Activated CD4-positive, CD25-positive, alpha-beta regulatory T cell treated with anti-CD3 and anti-CD28 coated beads, Interleukin-2, amount 50 U/mL, for 72 hours (primary cell): ENCODE results near the gene BIRC3.
A peak's percentile ranks its signal among the peaks of the same experiment; 100 is the strongest.
"Not testable (repeated sequence)": the region's sequence is repeated elsewhere in the genome, so short reads cannot be mapped to it uniquely, and the experiment has no call there.

Experiments
- DNase-seq: peaks from one replicate; pipeline ENCODE4 v3.0.0; 2021

Gene BIRC3

DNA sequence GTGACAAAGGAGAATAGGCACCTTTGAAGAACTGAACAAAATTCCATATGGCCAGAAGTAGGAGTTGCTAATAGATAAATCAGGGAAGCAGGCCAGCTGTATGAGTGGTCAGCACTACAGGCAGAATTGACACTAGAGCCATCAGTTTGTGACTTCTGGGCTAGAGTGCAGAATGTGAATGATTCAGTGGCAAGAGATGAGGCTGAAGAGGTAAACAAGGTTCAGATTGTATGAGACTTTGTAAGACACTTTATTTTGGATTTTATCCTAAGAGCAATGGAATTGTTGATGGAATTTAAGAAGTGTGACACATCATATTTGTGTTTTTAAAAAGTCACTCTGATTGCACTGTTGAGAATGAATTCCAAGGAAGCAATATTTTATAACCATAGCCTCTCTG lies 12.9 kb downstream of the BIRC3 start:
- DNase-seq = no peak

GRCh38 chr11:102331341-102331740 lies 14.1 kb downstream of the BIRC3 start:
- DNase-seq = no peak

DNA sequence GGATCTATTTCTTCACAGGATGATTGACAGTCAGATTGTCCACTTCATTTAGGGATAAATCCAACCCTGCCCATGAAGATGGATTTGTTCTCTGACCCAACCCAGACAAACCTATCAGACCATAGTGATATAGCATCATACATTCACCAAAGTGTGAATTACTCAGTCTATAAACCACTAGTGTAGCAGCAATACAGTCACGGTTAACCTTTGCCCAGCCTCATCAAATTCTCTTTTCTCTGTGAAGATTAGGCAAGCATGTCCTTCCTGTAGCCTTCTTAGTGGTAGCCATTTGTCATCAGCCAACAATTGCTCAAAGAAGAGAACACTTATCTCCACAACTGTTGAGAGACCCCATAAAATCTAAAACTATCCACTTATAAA lies 15.3 kb downstream of the BIRC3 start:
- DNase-seq = no peak

DNA sequence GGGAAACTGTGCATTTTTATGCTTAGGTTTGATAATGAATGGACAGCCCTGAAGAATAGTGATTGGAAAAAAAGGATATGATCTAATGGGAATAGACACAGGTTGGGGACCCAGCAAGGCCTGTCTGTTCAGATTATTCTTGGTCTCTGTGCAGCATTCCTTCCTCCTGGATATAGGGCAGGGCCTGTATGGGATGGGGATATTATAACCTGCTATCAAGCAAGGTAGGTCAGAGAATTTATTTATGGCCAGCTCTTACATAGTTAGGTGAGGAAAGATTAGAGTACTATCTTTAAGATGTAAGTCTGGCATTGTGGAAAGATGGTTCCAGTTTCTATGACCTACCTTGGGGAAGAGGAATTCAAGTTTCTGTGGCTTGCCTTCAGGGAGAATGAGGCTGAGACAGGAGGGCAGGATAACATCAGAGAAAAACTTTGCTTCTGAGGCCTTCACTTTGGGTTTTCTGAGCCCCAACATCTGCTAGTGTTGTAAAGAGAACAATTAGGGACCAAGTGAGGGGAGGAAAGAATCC lies 21.3 kb downstream of the BIRC3 start:
- no peak for DNase-seq

GRCh38 chr11:102341311-102341710 lies 24.0 kb downstream of the BIRC3 start:
- not testable (repeated sequence) for DNase-seq

DNA sequence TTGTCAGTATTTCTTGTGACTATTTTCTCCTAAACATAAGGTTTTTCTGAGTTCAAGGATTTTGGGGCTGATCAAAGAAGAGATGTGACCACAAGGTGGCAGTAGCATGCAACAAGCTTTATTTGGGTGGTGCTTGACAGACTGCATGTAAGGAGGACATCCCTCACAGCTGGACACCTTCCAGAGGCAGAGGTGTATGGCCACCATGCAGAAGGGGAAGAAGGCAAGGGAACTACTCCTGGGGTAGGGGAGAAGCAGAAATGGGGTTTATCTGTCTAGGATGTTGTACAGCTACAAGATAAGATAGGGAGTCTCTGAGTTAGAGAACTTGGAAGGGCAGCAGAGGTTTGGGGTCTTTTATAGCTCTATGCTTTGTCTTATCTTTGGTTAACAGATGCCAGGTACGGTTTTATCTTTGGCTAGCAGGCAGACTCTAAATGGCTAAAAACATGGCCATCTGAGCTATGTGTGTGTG lies 24.6 kb downstream of the BIRC3 start:
- peak; percentile 64 for DNase-seq

- DNase-seq = no peak
Measured at GRCh38 chr11:102343809-102344208, 26.5 kb downstream of the BIRC3 start.

GRCh38 chr11:102345904-102346303 lies 28.6 kb downstream of the BIRC3 start:
- no peak for DNase-seq

DNA sequence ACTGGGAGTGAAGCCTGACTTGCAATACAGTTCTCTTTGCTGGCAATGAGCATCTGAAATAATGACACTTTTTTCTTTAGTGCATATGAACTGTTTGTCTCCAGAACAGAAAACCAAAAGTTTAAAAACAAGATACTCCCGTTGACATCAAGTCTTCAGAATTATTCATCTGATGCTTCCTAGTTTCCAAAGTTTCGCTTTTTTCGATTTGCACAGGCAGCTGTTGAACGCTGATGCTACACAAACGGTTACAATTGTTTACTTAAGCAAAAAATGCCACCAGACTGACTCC lies 29.1 kb downstream of the BIRC3 start:
- no peak for DNase-seq

DNA sequence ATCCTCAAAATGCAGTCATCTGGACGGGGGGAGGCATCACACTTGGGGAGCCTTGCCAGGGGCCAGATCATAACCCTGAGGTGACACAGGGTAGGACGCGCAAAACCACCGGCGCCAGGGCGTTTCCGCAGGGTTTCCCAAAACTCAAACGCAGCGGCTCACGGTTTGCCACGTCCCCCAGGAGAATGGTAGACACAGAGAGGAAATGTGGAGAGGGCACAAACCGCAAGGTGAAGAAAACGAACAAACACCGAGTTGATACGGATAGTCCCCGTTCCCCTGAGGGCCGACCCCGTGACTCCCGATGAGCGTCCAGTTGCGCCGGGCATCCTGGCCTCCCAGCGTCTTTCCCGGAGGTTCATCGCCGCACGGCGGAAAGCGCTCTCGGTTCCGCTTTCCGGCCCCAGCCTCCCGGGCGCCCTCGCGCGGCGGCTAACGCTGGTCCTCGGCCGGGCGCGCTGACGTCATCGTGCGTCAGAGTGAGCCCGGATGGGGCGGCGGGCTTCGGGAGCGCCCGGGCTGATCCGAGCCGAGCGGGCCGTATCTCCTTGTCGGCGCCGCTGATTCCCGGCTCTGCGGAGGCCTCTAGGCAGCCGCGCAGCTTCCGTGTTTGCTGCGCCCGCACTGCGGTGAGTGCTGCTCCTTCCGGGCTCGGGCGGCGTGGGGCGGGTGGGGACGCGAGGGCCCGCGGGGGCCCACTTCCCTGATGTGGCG lies 29.6 kb downstream of the BIRC3 start, which contains the start of gene BIRC2:
Gene BIRC2 (plus strand): TSS at position 467 of the 714 bp plus-strand sequence. CDS start 2,641 bp downstream, outside the sequence.
- peak; percentile 97 for DNase-seq

- DNase-seq = no peak
Measured at GRCh38 chr11:102347462-102348370, 30.4 kb downstream of the BIRC3 start.

DNA sequence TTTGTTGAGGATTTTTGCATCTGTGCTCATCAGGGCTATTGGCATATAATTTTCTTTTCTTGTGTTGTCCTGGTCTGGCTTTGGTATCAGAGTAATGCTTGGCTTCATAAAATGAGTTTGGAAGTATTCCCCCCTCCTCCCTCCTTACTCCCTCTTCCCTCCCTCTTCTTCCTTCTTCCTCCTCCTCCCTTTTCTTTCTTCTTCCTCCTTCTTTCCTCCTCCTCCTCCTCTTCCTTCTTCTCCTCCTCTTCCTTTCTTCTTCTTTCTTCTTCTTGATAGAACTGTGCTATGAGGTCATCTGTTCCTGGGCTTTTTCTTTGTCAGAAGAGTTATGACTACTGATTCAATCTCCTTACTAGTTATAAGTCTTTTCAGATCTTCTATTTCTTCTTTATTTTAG lies 39.8 kb downstream of the BIRC3 start:
- no peak for DNase-seq

DNA sequence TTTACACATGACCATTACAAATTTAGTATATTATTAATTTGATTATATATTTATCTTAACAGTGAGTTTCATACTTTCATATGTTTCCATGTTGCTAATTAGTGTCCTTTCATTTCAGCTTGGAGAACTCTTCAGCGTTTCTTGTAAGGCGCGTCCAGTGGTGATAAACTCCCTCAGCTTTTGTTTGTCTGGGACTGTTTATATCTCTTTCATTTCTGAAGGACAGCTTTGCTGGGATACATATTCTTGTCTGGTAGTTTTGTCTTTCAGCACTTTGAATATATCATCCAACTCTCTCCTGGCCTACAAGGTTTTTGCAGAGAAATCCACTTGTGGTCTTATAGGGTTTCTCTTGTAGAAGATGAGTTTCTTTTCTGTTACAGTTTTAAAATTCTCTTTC lies 42.1 kb downstream of the BIRC3 start:
- DNase-seq = no peak

DNA sequence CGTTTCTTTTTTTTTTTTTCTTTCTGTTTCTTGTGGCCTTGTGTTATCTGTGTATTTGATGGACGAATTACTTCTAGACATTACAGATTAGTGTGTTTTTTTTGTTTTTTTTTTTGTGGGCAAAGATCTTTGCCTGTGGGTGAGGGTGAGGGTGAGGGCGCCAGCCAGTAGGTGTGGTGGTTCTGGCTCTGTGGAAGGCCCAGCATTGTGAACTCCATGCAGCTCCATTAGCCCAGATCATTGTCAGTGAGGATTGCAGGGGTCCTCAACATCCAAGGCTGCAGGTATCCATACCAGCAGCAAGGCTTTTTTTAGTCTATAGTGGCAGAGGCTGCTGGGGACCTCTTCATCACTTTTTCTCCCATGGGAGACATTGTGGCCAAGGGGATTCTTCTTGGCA lies 43.4 kb downstream of the BIRC3 start:
- DNase-seq = no peak

DNA sequence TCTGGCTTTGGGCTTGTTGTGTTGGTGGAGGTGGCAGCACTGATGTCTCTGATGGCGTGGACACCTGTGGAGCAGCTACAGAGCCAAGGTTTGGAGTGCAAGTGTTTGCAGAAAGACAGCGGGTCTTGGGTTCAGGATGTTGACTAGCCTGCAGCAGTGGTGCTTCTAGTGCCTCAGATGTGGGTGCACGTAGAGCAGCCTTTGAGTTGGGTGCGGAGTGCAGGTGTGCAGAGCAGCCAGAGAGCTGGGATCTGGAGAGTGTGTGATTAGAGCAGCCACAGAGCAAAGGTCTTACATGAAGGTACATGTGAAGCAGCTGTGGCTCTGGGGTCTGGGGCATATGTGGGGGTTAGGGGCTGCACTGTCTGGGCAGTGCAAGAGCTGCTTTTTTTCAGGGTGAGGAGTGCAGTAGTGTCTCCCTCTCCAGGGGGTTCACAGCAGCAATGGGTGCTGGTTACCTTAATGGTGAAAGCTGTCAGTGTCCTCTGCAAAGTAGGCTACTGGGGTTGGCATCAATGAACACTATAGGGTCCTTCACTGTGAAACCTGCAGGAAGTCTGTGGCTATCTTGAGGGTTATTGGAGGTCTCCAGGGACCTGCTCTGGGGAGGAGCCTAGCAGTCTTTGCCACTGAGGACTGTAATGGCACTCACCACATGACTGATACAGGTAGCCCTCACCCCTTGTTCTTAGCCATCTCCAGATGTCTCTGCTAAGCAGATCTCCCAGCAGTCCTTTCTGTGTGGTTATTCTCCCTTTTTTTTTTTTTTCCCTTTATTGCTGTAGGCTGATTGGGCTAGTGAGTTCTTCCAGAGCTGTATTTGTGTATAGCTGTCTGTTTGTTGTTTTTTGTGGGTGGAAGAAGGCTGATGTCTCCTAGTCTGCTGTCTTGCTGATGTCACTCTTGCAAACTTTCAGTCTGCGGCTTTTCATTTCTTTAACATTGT lies 44.1 kb downstream of the BIRC3 start:
- no peak for DNase-seq

GRCh38 chr11:102364991-102365390 lies 47.7 kb downstream of the BIRC3 start:
- DNase-seq = no peak

- DNase-seq = no peak
Measured at GRCh38 chr11:102367364-102367763, 50.1 kb downstream of the BIRC3 start.

GRCh38 chr11:102368472-102368871 lies 51.2 kb downstream of the BIRC3 start:
- DNase-seq = no peak

DNA sequence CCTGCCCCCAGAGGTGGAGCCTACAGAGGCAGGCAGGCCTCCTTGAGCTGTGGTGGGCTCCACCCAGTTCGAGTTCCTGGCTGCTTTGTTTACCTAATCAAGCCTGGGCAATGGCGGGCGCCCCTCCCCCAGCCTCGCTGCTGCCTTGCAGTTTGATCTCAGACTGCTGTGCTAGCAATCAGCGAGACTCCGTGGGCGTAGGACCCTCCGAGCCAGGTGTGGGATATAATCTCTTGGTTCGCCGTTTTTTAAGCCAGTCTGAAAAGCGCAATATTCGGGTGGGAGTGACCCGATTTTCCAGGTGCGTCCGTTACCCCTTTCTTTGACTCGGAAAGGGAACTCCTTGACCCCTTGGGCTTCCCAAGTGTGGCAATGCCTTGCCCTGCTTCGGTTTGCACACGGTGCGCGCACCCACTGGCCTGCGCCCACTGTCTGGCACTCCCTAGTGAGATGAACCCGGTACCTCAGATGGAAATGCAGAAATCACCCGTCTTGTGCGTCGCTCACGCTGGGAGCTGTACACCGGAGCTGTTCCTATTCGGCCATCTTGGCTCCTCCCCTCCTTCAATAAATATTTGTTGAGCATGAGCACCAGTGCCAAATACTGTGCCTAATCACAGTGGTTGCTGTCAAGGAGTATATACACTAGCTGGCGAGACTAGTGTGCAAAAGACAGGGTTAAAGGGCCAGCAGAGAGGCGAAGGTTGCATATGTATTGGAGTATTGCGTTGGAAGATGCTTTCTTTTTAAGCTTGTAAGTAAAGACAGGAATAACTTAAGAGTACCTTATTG lies 57.5 kb downstream of the BIRC3 start:
- DNase-seq = not testable (repeated sequence)

DNA sequence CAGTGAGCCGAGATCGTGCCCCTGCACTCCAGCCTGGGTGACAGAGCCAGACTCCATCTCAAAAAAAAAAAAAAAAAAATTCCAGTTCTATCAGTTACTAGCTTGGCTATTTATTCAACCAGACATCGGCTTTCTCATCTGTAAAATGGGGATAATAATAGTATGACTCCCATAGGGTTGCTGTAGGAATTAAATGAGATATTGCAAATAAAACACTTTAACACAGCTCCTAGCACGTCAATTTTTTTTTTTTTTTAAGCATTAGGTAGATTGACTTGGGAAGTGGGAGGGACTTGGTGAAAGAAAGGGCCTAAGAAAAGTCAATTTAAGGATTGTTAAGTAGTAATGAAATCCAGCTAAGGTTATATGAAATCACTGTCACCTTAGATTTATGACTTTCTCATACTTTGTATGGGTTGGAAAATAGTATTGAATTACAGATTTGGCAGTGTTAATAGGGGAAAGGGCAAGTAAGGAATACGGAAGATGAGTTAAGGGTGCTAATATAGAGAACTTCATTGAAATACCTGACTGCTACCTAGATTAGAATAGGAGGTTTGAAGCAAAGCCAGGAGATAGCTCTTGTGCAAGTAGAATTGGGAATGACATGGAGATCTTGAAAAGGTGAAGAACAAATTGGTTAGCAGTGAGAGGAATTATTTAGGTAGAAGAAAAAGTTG lies 58.6 kb downstream of the BIRC3 start:
- no peak for DNase-seq

DNA sequence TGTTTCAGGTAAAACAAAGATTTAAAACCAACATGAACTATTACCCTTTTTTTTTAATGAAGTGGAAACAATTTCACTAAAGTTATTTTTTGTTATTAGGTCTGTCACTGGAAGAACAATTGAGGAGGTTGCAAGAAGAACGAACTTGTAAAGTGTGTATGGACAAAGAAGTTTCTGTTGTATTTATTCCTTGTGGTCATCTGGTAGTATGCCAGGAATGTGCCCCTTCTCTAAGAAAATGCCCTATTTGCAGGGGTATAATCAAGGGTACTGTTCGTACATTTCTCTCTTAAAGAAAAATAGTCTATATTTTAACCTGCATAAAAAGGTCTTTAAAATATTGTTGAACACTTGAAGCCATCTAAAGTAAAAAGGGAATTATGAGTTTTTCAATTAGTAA lies 60.6 kb downstream of the BIRC3 start:
- no peak for DNase-seq
